LNCaP clone FGC (cell line): Measurements from ENCODE around the gene RPL31.

ENCODE experiments used
- DNase-seq: peaks from one replicate; pipeline ENCODE4 v3.0.0-alpha.2; 2011; ENCODE audit warnings: low read depth
- H3K4me3 ChIP-seq: 2 replicates; pipeline ENCODE4 v1.5.1; 2011; ENCODE audit warnings: mild to moderate bottlenecking, low read depth, low read length, control low read depth
- TF ChIP-seq, protein P1 (sequence below): IDR thresholded peaks from 2 replicates; pipeline ENCODE4 v1.5.1; 2012; ENCODE audit warnings: mild to moderate bottlenecking; ENCODE audit not compliant: control insufficient read depth, insufficient read depth; ENCODE audit errors: extremely low read depth

The RPL31 gene

DNA sequence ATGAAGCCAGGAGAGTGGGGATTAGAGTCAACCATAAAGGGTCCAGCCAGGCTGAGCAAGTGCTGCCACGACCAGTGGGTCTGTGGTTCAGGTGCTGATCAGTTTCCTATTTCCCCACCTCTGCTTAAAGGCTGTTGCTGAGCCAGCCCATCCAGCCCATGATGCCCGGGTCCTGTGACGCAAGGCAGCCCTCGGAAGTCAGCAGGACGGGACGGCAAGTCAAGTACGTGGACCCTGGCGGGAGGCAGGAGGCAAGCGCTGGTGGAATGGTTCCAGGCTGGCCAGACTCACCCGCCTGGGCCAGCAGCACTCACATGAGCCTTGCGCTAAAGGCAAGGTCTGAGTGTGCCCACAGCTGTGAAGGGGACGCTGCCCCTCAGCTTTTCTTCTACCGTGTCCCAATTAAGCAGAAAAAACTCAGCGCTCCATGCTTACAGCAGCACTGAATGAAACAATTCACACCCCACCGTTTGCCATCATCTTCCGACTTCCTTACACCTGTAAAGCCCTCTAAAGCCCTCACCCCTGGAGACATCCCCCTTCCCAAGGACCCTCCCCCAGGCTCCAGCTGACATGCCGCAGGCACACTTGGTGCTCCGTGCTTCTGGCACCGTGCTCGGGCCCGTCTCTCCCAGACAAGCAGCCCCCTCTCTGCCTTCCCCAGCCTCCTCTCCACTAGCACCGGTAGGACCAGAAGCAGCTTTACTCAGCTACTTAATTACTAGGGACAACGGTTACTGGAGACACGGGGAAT is 11.3 kb upstream of the RPL31 start:
- no peak for DNase-seq
- TF ChIP-seq, protein P1, sequence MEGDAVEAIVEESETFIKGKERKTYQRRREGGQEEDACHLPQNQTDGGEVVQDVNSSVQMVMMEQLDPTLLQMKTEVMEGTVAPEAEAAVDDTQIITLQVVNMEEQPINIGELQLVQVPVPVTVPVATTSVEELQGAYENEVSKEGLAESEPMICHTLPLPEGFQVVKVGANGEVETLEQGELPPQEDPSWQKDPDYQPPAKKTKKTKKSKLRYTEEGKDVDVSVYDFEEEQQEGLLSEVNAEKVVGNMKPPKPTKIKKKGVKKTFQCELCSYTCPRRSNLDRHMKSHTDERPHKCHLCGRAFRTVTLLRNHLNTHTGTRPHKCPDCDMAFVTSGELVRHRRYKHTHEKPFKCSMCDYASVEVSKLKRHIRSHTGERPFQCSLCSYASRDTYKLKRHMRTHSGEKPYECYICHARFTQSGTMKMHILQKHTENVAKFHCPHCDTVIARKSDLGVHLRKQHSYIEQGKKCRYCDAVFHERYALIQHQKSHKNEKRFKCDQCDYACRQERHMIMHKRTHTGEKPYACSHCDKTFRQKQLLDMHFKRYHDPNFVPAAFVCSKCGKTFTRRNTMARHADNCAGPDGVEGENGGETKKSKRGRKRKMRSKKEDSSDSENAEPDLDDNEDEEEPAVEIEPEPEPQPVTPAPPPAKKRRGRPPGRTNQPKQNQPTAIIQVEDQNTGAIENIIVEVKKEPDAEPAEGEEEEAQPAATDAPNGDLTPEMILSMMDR: no peak
- H3K4me3 ChIP-seq: no peak overlapping the region

DNA sequence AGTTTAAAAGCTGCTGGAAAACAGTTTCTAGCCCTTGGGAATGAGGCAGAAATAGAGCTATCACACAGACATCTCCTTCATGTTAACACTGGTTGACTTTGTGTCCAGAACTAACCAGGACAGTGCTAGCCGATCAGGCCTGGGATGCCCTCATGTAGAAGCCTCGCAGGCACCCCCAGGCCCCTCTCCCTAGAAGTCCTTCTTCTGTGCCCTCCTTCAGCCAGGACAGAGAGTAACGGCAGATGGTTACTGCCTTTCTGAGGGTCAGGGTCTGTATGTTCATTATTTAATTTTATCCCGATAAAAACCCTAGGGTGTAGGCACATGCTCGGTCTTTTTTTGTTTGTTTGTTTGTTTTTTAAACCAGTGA is 10.7 kb upstream of the RPL31 start:
- DNase-seq: no peak
- H3K4me3 ChIP-seq: no peak overlapping the region
- TF ChIP-seq, protein P1: no peak

DNA sequence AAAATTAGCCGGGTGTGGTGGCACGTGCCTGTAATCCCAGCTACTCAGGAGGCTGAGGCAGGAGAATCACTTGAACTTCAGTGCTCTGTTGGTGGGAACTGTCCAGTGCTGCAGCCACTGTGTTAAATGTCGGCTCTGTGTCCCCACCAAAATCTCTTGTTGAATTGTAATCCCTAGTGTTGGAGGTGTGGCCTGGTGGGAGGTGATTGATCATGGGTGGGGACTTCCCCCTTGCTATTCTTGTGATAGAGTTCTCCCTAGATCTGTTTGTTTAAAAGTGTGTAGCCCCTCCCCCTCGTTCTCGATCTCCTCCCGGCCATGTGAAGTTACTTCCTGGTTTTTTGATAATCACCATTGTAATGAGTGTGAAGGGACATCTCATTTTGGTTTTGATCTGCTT is 9.8 kb upstream of the RPL31 start:
- TF ChIP-seq, protein P1: no peak
- no peak for DNase-seq

GRCh38 chr2:100993294-100993693 is 8.8 kb upstream of the RPL31 start:
- H3K4me3 ChIP-seq: no peak overlapping the region
- TF ChIP-seq, protein P1: no peak
- DNase-seq: no peak

More for the DNA sequence above, 9.8 kb upstream of the RPL31 start:
- no peak overlapping the region for H3K4me3 ChIP-seq

DNA sequence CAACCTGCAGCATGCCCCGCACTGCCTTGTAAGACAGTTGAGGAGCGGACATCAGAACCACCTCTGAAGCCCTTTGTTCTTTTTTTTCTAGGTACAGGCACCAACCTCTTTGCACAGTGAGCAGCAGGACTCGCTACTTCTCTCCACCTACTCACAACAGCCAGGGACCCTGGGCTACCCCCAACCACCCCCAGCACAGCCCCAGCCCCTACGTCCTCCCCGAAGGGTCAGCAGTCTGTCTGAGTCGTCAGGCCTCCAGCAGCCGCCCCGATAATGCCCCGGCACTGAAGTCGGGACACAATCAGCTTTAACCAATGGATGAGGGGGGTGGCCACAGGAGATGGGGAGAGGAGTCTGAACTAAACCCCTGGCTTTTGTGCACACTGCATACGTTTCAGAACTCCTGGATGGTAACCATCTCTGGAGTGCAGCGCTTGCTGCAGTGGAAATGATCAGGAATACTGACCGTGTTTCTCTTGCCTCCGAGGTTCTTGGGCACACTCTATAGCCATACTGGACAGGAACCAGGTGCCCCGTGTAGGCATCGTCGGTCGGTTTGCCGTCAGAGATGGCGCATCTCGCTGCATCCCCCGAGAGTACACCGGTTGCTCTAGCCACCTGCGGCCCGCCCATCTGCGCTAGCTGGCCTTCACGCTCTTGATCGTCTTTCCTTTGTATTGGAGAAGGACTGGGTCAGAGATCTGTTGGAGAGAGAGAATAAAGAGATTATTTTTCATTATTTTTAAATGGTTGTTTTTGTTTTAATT is 6.6 kb upstream of the RPL31 start:
- TF ChIP-seq, protein P1: no peak
- DNase-seq: no peak
- no peak overlapping the region for H3K4me3 ChIP-seq

GRCh38 chr2:100997509-100998234 is 4.4 kb upstream of the RPL31 start:
- DNase-seq: no peak
- TF ChIP-seq, protein P1: no peak
- no peak overlapping the region for H3K4me3 ChIP-seq
